Suppressor macrophage treated with lipopolysaccharide for 1 hour (primary cell): Measurements from ENCODE around the gene CALML6.

Source experiments
- DNase-seq, 3 donors: peaks; one replicate each; pipeline ENCODE4 v3.0.0-alpha.2; 2020 to 2022

The CALML6 gene

GRCh38 chr1:1946540-1946939 is 31.5 kb downstream of the CALML6 start:
- no peak for DNase-seq

- no peak for DNase-seq
Observed at GRCh38 chr1:1947493-1947892, 32.4 kb downstream of the CALML6 start.

- DNase-seq = no peak
Observed at GRCh38 chr1:1948783-1949182, 33.7 kb downstream of the CALML6 start.

- no peak for DNase-seq
Observed at GRCh38 chr1:1950940-1951339, 35.9 kb downstream of the CALML6 start.

- no peak for DNase-seq
Observed at GRCh38 chr1:1954015-1954414, 39.0 kb downstream of the CALML6 start.

- DNase-seq = peak in 1 of 3 donors; percentile 3
Observed at GRCh38 chr1:1954831-1955441, 39.9 kb downstream of the CALML6 start.

GRCh38 chr1:1955621-1956094 is 40.6 kb downstream of the CALML6 start:
- no peak for DNase-seq

GRCh38 chr1:1956101-1956500 is 41.0 kb downstream of the CALML6 start:
- DNase-seq = no peak

- no peak for DNase-seq
Observed at GRCh38 chr1:1956586-1957532, 41.8 kb downstream of the CALML6 start.

- no peak for DNase-seq
Observed at GRCh38 chr1:1957533-1957961, 42.5 kb downstream of the CALML6 start.

GRCh38 chr1:1958071-1958541 is 43.0 kb downstream of the CALML6 start:
- DNase-seq = no peak

GRCh38 chr1:1959459-1959839 is 44.4 kb downstream of the CALML6 start:
- DNase-seq = no peak

- peak; percentile 70 to 88 (median 82) for DNase-seq
Observed at GRCh38 chr1:1959840-1960479, 44.9 kb downstream of the CALML6 start.

GRCh38 chr1:1960480-1961196 is 45.6 kb downstream of the CALML6 start:
- DNase-seq = peak in 1 of 3 donors; percentile 3

- no peak for DNase-seq
Observed at GRCh38 chr1:1962752-1963151, 47.7 kb downstream of the CALML6 start.

GRCh38 chr1:1963570-1963969 is 48.5 kb downstream of the CALML6 start:
- DNase-seq = no peak

GRCh38 chr1:1964811-1965210 is 49.8 kb downstream of the CALML6 start:
- DNase-seq = no peak

GRCh38 chr1:1965546-1965945 is 50.5 kb downstream of the CALML6 start:
- no peak for DNase-seq

- DNase-seq = peak in 2 of 3 donors; percentile 25 to 26
Observed at GRCh38 chr1:1966071-1966740, 51.1 kb downstream of the CALML6 start.
